HG03469 (cell line): ENCODE measurements around the gene TACC2.
"Not testable (repeated sequence)": the region's sequence is repeated elsewhere in the genome, so short reads cannot be mapped to it uniquely, and the experiment has no call there.

Experiments used
- ATAC-seq: cut with Tn5 transposase; IDR thresholded peaks from one replicate; pipeline ENCODE4 v1.9.1; 2021; ENCODE audit warnings: mild to moderate bottlenecking, moderate library complexity, moderate number of reproducible peaks; ENCODE audit not compliant: unreplicated experiment

TACC2 gene

GRCh38 chr10:122188706-122189105 is 199.7 kb downstream of the TACC2 start:
- ATAC-seq: no peak

GRCh38 chr10:122189185-122189584 is 200.2 kb downstream of the TACC2 start:
- ATAC-seq: no peak

DNA sequence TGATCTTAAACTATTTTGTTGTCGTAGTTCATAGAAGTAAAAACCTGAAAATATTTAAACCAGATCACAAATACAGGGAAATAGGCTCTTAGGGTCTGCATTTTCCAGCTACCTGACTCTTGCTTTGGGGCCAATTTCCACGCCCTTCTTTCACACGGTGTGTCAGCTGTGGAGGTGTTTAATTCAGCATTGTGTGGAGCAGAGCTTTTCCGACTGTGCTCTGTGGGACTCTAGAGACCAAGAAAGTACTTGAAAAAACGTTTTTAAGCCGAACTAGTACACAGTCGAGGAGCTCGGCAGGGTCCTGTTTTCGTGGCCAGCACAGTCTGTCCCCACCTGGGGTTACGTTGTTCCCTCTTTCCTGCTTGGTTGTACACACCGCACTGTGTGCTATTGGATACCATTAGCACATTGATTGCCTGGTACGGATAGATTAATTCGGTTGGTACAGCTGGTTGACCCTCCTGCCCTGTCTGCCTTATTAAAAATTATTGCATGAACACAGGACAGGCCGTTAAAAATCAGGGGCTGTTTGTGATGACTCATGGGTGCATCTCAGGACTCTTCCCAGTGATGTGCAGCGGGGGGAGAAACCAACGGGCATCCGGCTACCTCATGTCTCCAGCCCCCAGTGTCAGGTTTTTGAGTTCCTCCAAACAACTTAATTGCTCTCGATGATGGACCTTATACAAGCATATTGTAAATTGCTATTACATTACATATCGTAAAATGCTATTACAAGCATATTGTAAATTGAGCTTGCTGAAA is 201.4 kb downstream of the TACC2 start:
- ATAC-seq: no peak

GRCh38 chr10:122191936-122192541 is 203.1 kb downstream of the TACC2 start:
- ATAC-seq: no peak

- no peak for ATAC-seq
These were observed 205.3 kb downstream of the TACC2 start for GRCh38 chr10:122194251-122194650.

GRCh38 chr10:122196218-122196617 is 207.3 kb downstream of the TACC2 start:
- ATAC-seq: no peak

DNA sequence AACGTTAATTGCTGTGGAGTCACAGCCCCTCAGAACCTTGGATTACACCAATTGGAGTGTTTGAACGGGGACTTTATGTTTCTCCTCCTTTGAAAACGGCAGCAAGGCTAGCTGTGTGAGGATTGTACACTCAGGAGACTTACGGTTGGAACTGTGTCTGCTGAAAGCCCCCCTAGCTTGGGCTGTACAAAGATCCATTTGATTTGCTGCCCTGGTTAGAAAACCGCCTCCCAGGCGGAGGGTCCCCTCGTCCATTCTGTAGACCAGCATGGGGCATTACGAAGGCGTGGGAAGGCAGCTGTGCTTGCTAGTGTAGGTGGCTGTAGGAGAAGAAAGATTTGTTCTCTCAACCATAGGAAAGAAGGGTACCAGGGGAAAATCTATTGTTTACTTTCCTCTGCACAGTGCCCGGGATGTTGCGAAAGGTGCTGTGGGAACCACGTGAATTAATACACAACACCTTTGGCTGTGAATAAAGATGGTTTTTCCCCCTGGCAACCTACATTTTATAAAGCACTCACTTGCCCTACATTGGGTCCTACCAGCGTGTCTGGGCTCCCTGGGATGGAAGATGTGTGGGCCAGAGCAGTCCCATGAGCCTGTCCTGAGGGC is 208.8 kb downstream of the TACC2 start:
- ATAC-seq: no peak

DNA sequence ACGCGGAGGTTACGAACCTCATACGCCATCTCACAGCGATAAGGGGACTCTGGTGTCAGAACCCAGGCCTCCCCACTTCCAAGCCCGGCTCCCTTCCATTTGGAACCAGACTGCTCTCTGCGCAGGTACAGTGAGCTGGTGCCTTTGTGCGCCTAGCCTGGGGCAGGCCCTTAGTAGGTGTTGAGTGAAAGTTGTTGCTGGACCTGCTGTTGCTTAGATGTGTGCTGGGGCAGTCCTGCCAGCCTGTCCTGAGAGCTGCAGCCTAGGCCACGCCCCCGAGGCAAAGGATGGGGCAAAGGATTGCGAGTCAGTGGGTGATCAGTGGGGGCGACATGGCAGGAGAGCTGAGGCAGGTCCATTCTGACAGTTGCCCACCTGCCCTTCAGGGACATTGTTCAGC is 209.7 kb downstream of the TACC2 start:
- no peak for ATAC-seq

DNA sequence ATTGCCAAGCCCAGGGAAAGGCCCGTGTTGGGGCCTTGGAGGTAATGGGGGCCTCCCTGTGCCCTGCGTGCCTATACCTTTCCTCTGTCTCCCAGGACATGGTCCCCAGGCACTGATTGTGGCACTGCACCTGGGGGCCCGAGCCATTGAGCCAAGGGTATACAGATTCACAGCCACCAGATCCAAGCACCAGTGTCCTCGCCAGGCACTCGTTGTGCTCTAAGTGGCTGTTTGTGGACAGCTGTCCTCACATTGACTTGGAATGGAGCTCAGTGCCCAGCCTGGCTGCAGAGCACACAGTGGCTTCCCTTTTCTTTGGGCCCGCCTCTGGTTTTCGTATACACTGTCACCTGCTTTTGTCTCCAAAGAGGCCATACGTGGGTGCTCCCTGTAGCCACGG is 210.1 kb downstream of the TACC2 start:
- ATAC-seq: no peak

GRCh38 chr10:122199689-122200088 is 210.7 kb downstream of the TACC2 start:
- ATAC-seq: no peak

DNA sequence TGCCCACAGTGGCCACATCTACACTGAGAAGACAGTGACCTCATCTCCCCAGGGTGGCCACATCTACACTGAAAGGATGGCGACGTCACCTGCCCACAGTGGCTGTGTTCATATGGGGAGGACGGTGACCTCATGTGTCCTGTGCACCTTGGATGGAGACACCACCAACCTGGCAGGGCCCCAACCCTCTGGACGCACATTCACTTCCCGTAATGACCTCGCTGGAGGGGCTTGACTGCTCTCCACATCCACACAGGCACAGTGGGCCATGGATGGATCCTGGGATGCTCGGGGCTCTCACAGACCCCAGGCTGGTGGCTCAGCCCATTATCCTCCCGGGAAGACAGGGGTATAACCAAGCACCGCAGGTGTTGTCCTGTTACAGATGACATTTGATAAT is 212.4 kb downstream of the TACC2 start:
- no peak for ATAC-seq

- ATAC-seq: not testable (repeated sequence)
These were observed 214.2 kb downstream of the TACC2 start for GRCh38 chr10:122203180-122203579.

DNA sequence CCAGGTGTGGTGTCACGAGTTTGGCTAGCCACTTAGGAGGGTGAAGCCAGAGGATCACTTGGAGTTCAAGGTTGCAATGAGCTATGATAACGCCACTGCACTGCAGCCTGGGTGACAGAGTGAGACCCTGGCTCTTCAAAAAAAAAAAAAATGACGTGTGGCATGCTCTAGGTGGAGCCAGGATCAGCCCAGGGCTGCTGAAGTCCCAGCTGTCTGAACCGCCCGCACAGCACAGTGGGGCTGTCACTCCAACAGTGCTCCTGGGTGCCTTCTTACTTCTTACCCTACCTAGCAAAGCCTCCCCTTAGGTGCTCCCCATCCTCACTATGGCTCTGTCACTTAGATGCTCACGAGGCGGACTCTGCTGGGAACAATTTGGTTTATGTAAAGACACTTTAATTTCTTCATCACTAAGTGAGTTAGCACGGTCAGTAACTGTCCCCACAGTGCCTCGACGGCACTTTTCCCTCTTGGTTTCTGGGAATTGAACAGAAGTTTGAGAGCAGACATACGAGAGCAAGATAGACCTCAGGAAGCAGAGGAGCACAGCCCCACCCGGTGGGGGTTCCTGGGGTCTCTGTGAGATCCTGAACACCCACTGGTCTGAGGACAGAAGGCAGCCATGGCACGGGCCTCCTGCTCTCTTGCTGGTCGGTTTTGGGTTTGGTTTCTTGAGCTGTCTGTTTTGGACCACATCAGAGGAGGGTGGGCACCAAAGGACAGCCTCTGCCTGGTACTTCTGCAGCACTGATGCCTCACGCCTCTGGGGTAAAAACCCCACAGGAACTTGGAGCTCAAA is 215.9 kb downstream of the TACC2 start:
- no peak for ATAC-seq

DNA sequence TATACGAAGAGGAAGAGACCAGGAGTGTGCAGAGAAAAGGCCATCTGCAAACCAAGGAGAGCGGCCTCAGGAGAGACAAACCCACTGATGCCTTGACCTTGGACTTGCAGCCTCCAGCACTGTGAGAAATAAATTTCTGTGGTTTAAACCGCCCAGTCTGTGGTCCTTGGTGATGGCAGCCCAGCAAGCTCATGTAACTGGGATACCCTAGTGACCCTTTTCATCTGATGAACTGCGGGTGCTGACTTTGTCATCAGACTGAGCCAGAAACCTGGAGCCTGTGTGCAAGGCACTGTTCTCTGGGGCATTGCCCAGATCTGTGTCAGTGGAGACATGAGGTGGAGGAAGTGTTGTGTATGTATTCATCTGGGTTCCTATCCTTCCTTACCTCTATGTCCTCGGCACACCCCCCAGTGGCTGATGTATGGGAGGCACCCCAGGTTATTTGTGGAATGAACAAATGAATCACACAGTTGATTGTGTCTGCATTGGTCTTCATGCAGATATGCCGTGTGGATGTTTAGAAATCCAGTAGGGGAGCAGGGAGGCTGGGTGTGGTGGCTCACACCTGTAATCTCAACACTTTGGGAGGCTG is 217.6 kb downstream of the TACC2 start:
- no peak for ATAC-seq

GRCh38 chr10:122207163-122207562 is 218.2 kb downstream of the TACC2 start:
- no peak for ATAC-seq

DNA sequence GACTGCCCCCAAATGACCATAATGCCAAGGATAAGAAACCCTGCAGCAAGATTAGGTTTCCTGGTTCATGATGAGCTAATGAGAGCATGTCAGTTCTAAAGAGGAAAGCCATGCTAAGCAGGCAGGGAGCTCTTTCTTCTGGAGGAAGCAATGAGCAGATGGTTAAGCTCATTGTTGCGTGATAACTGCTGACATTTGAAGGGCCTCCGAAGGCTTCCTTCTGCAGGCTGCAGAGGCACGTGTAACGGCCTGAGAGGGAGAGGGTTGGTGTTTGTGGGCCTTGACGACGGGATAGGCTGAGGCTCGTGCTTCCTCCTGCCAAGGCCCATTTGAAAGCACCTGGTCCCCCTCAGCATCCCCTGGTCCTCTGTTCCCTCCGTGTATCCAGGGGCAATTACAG is 218.6 kb downstream of the TACC2 start:
- ATAC-seq: no peak

- no peak for ATAC-seq
These were observed 219.8 kb downstream of the TACC2 start for GRCh38 chr10:122208571-122209430.

GRCh38 chr10:122210481-122211265 is 221.7 kb downstream of the TACC2 start:
- ATAC-seq: no peak

GRCh38 chr10:122213364-122213763 is 224.4 kb downstream of the TACC2 start:
- no peak for ATAC-seq
